ENCODE measurements around the gene SLC35F3. TPM values are rescaled to one million over a fixed set of nuclear protein-coding genes. Genes with fewer than 3 reads are reported as not detected.
A peak's percentile ranks its signal among the peaks of the same experiment; 100 is the strongest.

Gene SLC35F3
- polyA plus RNA-seq, 1 donor (not counting 4 experiments of a cell fraction or from before 2014, with no cell fraction given), result 13.8 TPM

DNA sequence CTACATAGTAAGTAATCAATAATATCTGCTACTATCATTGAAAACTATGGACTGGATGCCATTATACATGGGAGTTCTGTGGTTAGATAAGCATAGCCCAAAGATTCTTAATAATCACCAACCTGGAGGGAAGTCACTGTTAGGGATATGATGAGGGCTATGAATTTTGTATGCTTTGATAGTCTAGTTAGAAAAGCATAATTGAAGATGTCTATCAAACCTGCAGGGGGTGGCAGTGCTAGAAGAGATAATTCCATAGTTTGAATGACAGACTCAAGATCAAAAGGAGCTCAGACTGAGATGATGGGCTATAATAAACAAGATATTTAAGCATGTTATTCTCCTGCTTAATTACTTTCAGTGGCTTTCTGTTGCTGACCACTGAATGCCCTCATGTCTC lies 453.4 kb downstream of the SLC35F3 start:
- Histone ChIP-seq H3K4me1 (ENCODE audit: control insufficient read depth, extremely low read depth, insufficient read depth, low read length) (peaks cover 3% of the 10 kb centered on the region), H3K9ac (ENCODE audit: control insufficient read depth, extremely low read depth, insufficient read depth, low read length) (peak overlapping the region; percentile 70), H3K79me2 (ENCODE audit: control insufficient read depth, insufficient read depth, low read length) (no peaks in the 10 kb centered on the region), H3K36me3 (ENCODE audit: control insufficient read depth in 2 of 2, extremely low read depth in 1 of 2, insufficient read depth in 2 of 2, low read length in 2 of 2) (no peaks in the 10 kb centered on the region), H3K4me2 (ENCODE audit: control insufficient read depth, extremely low read depth, insufficient read depth, low read depth, low read length) (peak overlapping the region; percentile 74), H3K9me1 (ENCODE audit: control insufficient read depth, extremely low read depth, insufficient read depth, low read length) (no peaks in the 10 kb centered on the region), H2AFZ (ENCODE audit: control insufficient read depth, low read length) (no peak overlapping the region), H4K20me1 (ENCODE audit: control insufficient read depth, extremely low read depth, insufficient read depth, low read length) (no peaks in the 10 kb centered on the region), H3K9me3 (ENCODE audit: control insufficient read depth, low read depth, low read length) (no peaks in the 10 kb centered on the region), H3K27me3 (ENCODE audit: control insufficient read depth, extremely low read depth, insufficient read depth, low read length) (no peaks in the 10 kb centered on the region), H3K4me3 (ENCODE audit: control insufficient read depth in 2 of 3, extremely low read depth in 1 of 3, insufficient read depth in 2 of 3, low read depth in 1 of 3, low read length in 3 of 3) (peak overlapping the region in 2 of 3 experiments; percentile 8 to 67), H3K27ac (ENCODE audit: control insufficient read depth, insufficient read depth, low read length) (no peak overlapping the region)
- DNase-seq (ENCODE audit: low read depth, low spot score) (no peak), FAIRE-seq (no peak)
- dilution Hi-C loops (cut with MboI; ENCODE audit: extremely low pct_ligation_motif_present, low sequenced_read_pairs), result no loop called here
- no peak for TF ChIP-seq EZH2 (IDR thresholded peaks at IDR 0.05; ENCODE audit: low read length)
- no peak for TF ChIP-seq CTCF (optimal IDR thresholded peaks at IDR 0.05 in 1 of 3, IDR thresholded peaks at IDR 0.05 in 1 of 3, conservative IDR thresholded peaks at IDR 0.05 in 1 of 3; ENCODE audit: extremely low read depth in 1 of 3, insufficient read depth in 2 of 3, low read length in 3 of 3)

GRCh38 chr1:234361102-234361603 lies 456.7 kb downstream of the SLC35F3 start:
- Histone ChIP-seq H3K9ac (ENCODE audit: control insufficient read depth, extremely low read depth, insufficient read depth, low read length) (no peak overlapping the region), H3K4me2 (ENCODE audit: control insufficient read depth, extremely low read depth, insufficient read depth, low read depth, low read length) (no peak overlapping the region), H3K4me3 (ENCODE audit: control insufficient read depth in 2 of 3, extremely low read depth in 1 of 3, insufficient read depth in 2 of 3, low read depth in 1 of 3, low read length in 3 of 3) (no peak overlapping the region), H3K79me2 (ENCODE audit: control insufficient read depth, insufficient read depth, low read length) (no peaks in the 10 kb centered on the region), H3K4me1 (ENCODE audit: control insufficient read depth, extremely low read depth, insufficient read depth, low read length) (peaks cover 2% of the 10 kb centered on the region), H4K20me1 (ENCODE audit: control insufficient read depth, extremely low read depth, insufficient read depth, low read length) (no peaks in the 10 kb centered on the region), H2AFZ (ENCODE audit: control insufficient read depth, low read length) (no peak overlapping the region), H3K27ac (ENCODE audit: control insufficient read depth, insufficient read depth, low read length) (no peak overlapping the region), H3K27me3 (ENCODE audit: control insufficient read depth, extremely low read depth, insufficient read depth, low read length) (no peaks in the 10 kb centered on the region), H3K9me3 (ENCODE audit: control insufficient read depth, low read depth, low read length) (no peaks in the 10 kb centered on the region), H3K36me3 (ENCODE audit: control insufficient read depth in 2 of 2, extremely low read depth in 1 of 2, insufficient read depth in 2 of 2, low read length in 2 of 2) (no peaks in the 10 kb centered on the region), H3K9me1 (ENCODE audit: control insufficient read depth, extremely low read depth, insufficient read depth, low read length) (no peaks in the 10 kb centered on the region)
- no peak for DNase-seq (ENCODE audit: low read depth, low spot score)
- TF ChIP-seq EZH2 (IDR thresholded peaks at IDR 0.05; ENCODE audit: low read length), result no peak
- no peak for TF ChIP-seq CTCF (optimal IDR thresholded peaks at IDR 0.05 in 1 of 3, IDR thresholded peaks at IDR 0.05 in 1 of 3, conservative IDR thresholded peaks at IDR 0.05 in 1 of 3; ENCODE audit: extremely low read depth in 1 of 3, insufficient read depth in 2 of 3, low read length in 3 of 3)
- dilution Hi-C loops (cut with MboI; ENCODE audit: extremely low pct_ligation_motif_present, low sequenced_read_pairs), result no loop called here
- no peak for FAIRE-seq
